ENCODE data around the gene AP1M1.

GRCh38 chr19:16263141-16263761, 65.5 kb downstream of the AP1M1 start:
- TF ChIP-seq POLR2A (IDR thresholded peaks at IDR 0.05) (no peak), CTCF (IDR thresholded peaks at IDR 0.05) (no peak)
